HG03196 (cell line): ENCODE data around the gene LILRB2.
"Not testable (repeated sequence)": the region's sequence is repeated elsewhere in the genome, so short reads cannot be mapped to it uniquely, and the experiment has no call there.

Experiments
- ATAC-seq: cut with Tn5 transposase; IDR thresholded peaks from one replicate; pipeline ENCODE4 v1.9.1; 2021; ENCODE audit not compliant: unreplicated experiment

The LILRB2 gene

GRCh38 chr19:54305141-54305540 lies 24.2 kb upstream of the LILRB2 start:
- no peak for ATAC-seq

DNA sequence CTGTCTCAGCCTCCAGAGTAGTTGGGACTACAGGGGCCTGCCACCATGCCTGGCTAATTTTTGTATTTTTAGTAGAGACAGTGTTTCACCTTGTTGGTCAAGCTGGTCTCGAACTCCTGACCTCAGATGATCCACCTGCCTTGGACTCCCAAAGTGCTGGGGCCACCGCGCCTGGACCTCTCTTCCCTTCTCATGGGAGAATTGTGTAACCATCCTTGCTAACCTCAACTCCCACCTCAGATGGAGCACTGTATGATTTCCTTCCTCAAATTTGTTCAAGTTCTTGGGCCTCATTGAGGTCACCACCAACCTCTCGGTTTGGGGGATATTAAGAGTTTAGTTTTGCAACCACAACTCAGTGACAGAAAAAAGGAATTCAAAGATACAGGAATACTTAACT lies 21.3 kb upstream of the LILRB2 start:
- no peak for ATAC-seq

GRCh38 chr19:54299515-54299914 lies 18.6 kb upstream of the LILRB2 start:
- ATAC-seq: no peak

GRCh38 chr19:54299126-54299498 lies 18.2 kb upstream of the LILRB2 start:
- no peak for ATAC-seq

DNA sequence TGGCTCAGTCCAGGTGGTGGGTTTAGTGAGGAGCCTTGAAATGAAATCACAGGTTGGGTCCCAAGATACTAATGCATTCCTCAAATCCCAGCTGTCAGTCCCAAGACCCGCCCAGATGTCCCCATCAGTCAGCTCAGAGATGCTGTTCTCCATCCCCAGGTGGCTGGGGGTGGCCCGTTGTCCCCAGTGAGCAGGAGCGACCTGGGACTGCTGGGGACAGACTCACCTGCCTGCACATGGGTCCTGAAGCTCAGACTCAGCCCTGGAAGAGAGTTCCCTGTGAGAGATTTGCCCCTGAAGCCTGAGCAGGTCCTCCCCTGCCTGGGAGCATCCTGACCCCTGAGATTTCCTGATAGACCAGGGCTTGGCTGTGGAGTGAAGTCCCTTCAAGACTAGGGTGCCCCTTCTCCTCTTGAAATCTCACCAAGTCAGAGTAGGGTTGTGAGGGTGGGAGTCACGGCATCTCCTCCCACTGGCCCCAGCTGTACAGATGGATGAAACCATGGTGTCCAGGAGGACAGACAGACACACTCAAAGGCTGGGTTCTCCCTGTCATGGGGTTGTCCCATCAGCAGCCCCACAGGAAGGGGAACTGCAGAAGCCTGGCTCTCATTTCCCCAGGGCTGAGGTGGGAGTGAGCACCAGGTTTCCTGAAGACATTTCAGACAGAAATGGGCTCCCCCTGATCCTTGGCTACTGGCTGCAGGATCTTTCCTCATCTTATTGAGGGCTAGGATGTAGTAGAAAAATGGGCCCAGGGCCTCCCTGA lies 17.6 kb upstream of the LILRB2 start:
- ATAC-seq: no peak

DNA sequence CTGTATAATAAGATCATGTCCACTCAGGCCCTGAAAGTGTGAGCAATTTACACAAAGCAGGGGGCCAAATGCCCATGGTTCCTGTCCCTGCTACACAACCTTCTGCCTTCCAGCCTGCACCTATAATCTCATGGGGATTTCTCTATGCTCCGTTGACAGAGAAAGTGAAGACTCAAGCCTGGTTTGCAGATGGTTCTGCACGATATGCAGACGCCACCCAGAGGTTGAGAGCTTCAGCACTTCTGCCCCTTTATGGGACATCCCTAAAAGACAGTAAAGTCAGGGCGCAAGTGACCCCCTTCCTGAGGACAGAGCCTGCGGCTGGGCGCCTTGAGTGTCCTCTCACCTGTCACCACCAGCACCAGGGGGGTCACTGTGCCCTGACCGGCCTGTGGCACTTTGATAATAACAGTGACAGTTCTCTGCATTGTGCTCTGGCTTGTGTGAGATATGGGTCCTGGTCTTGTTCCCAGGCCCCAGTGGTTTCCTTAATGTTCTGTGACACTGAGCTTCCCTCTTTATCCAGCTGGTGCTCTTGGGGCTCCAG lies 16.9 kb upstream of the LILRB2 start:
- no peak for ATAC-seq

GRCh38 chr19:54294539-54294938 lies 13.6 kb upstream of the LILRB2 start:
- no peak for ATAC-seq

- not testable (repeated sequence) for ATAC-seq
Observed at GRCh38 chr19:54289160-54289559, 8.2 kb upstream of the LILRB2 start.

GRCh38 chr19:54287456-54287855 lies 6.5 kb upstream of the LILRB2 start:
- ATAC-seq: no peak

- ATAC-seq: not testable (repeated sequence)
Observed at GRCh38 chr19:54286283-54286682, 5.4 kb upstream of the LILRB2 start.

- ATAC-seq: peak; percentile 63
Observed at GRCh38 chr19:54285427-54286056, 4.6 kb upstream of the LILRB2 start.

- ATAC-seq: no peak
Observed at GRCh38 chr19:54282686-54283470, 2.0 kb upstream of the LILRB2 start.

GRCh38 chr19:54281729-54282075 lies 792 bp upstream of the LILRB2 start:
- ATAC-seq: not testable (repeated sequence)

GRCh38 chr19:54280441-54280840 lies 469 bp downstream of the LILRB2 start:
- ATAC-seq: not testable (repeated sequence)

DNA sequence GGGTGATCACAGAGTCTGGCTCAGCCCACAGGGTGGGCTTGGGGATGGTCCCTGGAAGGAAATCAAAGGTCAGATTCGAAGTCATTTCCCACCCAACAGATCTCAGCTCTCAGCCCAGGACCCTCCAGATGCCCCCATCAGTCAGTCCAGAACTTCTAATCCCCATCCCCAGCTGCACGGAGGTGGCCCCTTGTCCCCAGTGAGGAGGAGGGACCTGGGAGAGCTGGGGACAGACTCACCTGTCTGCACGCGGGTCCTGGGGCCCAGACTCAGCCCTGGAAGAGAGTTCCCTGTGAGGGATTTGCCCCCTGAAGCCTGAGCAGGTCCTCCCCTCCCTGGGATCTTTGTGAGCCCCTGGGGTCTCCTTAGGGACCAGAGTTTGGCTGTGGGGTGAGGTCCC lies 885 bp downstream of the LILRB2 start:
- ATAC-seq: not testable (repeated sequence)

- no peak for ATAC-seq
Observed at GRCh38 chr19:54279406-54279962, 1.4 kb downstream of the LILRB2 start.

- ATAC-seq: not testable (repeated sequence)
Observed at GRCh38 chr19:54278571-54279195, 2.2 kb downstream of the LILRB2 start.

DNA sequence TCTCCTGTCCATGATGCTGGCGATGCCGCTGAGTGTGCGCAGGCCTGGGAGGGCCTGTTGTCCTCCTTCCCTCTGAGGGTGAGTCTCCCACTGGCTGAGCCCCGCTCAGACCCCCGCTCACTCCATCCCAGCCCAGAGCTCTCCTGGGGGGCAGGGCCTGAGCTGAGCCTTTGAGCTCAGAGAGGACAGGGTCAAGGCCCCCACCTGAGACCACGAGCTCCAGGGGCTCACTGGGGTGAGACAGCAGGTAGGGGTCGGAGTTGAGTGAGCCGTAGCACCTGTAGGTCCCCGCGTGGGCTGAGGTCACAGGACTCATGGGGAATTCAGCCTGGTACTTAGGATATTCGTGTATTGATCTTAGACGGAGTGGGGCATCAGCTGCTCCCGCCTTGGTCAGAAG lies 2.9 kb downstream of the LILRB2 start:
- ATAC-seq: not testable (repeated sequence)

GRCh38 chr19:54277111-54277615 lies 3.7 kb downstream of the LILRB2 start:
- not testable (repeated sequence) for ATAC-seq

DNA sequence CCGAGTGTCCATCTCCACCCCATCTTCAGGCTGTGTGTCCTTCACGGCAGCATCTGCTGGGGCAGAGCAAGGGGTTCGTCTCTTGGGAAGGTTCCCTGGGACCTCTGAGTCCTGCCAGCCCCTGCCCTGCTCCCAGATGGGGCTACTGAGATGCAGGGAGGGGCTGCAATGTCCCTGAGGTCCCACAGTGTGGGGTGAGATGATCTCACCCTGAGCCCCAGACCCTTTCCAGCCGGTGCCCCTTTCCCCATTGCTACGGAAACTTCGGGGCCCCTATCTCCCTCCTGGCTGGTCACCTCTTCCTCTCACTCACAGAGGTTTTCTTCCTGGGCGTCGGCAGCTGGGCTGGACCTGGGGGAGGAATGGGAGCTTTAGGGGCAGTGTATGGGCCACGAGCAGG lies 5.0 kb downstream of the LILRB2 start:
- no peak for ATAC-seq

- ATAC-seq: not testable (repeated sequence)
Observed at GRCh38 chr19:54274516-54274915, 6.4 kb downstream of the LILRB2 start.
